GM19023 (cell line): Measurements from ENCODE around the gene SAPCD2.

Experiments used
- ATAC-seq: cut with Tn5 transposase; IDR thresholded peaks from one replicate; pipeline ENCODE4 v1.9.1; 2021; ENCODE audit warnings: mild to moderate bottlenecking, moderate library complexity; ENCODE audit not compliant: unreplicated experiment

Gene SAPCD2

DNA sequence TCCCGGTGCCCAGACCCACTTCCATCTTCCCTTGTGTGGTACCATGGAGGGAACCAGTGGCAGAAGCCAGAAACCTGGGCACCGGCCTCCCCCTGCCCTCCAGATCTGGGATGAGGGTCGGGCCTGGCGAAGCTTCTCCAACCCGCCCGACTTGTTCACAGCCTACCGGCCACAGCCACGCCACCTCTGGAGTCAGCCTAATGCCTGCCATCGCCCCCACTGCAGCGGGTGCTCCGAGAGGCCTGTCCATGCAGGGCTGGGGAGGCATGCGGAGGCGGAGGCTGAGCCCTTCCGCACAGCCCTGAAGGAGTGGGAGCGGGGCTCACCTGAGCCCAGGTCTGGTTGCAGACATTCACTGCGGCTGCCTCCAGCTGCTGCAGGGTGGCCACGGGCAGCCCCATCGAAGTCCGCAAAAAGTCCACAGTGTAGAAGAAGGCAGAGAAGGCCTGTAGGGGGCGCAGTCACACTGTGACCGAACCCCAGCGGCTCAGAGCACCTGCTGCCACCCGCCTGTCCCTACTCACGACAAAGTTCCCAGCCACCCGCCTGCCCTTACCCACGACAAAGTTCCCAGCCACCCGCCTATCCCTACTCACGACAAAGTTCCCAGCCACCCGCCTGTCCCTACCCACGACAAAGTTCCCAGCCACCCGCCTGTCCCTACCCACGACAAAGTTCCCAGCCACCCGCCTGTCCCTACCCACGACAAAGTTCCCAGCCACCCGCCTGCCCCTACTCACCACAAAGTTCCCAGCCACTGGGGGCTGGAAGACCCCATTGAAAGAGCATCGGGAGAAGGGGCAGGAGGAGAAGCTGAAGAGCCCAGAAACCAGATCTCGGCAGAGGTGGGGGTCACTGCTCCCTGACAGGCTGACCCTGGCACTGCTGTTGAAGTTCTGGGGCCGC, 20.6 kb downstream of the SAPCD2 start:
- ATAC-seq: no peak

- no peak for ATAC-seq
Observed at GRCh38 chr9:137048655-137049543, 21.5 kb downstream of the SAPCD2 start.

DNA sequence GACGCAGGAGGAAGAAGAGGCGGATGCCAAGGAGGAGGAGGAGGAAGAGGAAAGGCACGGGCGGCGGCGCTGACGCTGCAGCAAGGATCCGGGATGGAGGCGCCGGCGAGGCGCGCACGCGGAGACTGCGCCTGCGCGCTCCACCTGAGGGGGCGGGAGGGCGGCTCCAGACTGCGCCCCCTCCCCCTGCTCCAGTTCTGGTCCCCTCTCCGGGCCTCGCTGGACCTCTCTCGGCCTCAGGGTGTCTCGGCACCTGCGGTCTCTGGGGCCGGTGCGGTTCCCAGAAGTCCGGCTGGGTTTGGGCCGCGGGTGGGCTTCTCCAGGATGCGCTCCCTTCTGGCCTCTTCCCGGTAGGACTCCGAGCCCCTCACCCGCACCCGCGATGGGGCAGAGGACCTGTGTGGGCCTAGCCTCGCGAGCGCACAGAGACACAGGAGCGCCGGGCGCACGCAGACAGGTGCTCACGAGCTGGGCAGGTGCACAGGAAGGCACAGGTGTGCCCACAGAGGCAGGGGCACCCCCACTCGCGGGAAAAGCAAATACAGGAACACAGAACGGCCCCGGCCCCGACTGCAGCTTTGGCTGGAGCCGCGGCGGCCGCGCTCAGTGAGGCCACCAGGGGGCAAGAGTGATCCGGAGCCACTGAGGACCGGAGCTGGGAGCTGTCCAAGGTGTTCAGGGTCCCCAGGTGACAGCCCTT, 24.1 kb downstream of the SAPCD2 start, which contains the start of gene NPDC1:
NPDC1 (minus strand) TSS at position 90 of the 700 bp plus-strand sequence. CDS start 188 bp downstream, outside the sequence.
- ATAC-seq: no peak

GRCh38 chr9:137045294-137046087, 24.9 kb downstream of the SAPCD2 start:
- no peak for ATAC-seq

DNA sequence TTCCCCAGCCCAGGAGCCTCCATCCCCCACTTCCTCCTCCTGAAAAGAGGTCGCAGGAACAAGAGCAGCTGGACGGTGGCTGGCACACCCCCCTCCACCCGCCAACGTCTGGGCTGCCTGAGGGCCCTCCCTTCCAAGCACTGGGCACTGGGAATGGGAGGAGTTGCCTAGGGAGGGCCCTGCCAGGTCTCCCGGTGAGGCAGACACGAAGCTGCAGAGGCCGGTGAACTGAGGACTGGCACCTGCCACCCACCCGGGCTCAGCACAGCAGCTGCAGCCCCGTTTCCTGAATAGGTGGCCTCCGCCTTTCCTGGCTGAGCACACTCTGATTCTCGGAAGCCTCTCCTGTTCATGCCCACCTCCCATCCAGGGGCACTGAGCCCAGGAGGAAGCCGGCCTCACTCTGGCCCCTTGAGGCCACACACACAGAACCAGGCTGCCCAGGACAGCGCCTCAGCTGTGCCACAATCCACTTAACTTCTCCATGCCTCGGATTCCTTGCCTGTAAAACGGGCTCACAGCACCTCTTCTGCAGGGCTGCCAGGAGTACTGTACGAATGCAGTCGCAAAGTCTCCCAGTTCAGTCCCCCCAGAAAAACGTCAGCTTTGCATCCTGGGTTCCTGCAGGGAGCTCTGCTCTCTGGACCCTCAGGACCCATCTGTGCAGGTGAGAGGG, 25.7 kb downstream of the SAPCD2 start:
- ATAC-seq: no peak

GRCh38 chr9:137044037-137044436, 26.3 kb downstream of the SAPCD2 start:
- no peak for ATAC-seq

DNA sequence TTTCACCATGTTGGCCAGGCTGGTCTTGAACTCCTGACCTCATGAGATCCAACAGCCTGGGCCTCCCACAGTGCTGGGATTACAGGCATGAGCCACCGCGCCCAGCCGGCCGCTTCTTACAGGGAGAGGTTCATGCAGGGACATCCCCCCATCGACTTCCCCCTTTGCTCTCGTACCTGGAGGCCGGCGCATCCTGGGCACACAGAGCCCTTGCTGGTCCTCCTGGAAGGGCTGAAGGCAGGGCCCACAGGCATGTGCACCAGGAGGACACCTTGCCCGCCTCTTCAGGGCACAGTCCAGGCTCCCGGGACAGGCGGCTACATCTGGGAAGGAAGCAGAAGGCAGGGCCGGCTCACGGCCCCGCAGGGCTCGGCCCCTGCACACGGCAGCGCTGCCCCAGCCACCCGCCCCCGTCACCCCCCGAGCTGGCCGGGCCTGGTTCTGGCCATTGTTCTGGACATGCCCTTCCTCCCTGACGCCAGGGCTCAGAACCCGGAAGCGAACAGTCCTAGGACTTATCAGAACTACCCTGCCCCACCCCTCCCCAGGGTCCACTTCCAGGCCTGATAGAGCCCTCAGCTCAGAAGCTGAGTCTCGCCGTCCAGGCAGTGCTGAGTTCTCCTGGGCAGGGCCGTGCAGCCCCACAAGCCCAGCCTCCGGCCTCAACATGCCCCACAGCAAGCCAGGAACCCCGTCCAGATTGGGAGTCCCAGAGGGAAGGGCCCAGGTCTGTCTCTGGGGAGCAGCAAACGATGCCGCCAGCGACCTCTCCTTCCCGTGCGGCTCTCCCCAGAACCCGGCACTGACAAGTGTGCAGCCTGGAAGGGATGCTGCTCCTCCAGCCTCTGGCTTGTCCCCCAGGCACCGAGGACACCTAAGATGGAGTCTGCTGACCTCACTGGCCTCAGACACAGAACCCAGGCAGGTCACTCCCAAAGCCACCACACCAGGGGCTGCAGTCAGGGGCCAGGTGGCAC, 27.3 kb downstream of the SAPCD2 start:
- ATAC-seq: no peak

- no peak for ATAC-seq
Observed at GRCh38 chr9:137041124-137041523, 29.2 kb downstream of the SAPCD2 start.

- no peak for ATAC-seq
Observed at GRCh38 chr9:137040568-137040967, 29.8 kb downstream of the SAPCD2 start.

DNA sequence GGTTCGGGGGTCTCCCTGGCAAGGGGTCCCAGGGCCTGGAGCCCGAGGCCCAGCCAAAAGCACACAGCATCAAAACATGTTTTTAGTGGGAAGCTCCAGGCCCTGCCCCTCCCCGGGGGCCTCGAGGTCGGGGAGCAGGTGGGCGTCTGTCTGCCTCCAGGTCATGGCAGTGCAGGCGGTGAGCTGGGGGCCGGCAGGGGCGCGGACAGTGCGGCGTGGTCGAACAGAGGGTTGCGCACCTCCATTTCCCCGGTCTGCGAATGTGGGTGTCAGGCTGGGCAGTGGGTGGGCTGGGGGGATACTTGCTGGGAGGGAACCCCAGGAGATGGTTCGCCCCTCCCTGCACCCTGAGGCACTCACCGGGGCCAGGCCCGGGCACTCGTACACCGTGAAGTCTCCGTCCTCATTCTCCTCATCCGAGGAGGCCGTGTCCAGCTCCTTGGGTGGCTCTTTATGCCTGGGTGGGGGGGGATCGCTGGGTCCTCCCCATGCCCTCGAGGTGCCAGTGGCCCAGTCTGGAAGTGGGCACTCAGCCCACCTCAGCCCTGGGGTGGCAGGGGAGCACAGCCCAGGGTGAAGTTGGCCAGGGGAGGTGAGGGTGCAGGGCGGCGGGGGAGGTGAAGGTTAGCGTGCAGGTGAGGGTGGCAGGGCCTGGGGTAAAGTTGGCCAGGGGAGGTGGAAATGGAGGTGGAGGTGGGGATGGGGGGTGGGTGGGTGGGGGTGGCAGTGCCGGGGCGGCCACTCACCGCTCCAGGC, 30.6 kb downstream of the SAPCD2 start:
- ATAC-seq: no peak

- no peak for ATAC-seq
Observed at GRCh38 chr9:137038916-137039315, 31.4 kb downstream of the SAPCD2 start.

DNA sequence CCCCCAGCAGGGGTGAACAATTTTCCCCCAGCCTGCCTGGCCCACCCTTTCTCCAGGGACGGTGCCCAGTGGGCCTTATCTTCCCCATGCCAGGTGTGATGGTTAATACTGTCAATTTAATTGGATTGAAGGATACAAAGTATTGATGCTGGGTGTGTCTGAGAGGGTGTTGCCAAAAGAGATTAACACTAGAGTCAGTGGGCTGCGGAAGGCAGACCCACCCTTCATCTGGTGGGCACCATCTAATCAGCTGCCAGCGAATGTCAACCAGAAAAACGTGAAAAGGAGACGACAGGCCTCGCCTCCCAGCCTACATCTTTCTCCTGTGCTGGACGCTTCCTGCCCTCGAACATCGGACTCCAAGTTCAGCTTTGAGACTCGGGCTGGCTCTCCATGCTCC, 32.9 kb downstream of the SAPCD2 start:
- ATAC-seq: no peak

GRCh38 chr9:137037035-137037434, 33.3 kb downstream of the SAPCD2 start:
- ATAC-seq: no peak

GRCh38 chr9:137035937-137036336, 34.4 kb downstream of the SAPCD2 start:
- no peak for ATAC-seq

DNA sequence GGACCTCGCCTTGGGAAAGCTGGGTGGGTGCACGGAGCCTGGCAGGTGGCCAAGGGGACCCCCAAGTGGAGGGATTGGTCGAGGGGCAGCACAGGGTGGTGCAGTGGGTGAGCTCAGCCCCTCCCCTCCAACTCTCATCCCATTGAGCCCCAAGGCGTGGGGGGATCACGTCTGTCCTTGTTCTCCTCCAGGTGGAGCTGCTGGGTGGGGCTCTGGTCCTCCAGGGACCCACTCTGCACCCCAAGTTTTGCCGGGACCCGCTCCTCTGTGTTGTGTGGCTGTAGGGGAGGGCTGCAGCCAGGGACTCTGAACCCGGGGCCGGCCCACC, 34.9 kb downstream of the SAPCD2 start:
- ATAC-seq: no peak

DNA sequence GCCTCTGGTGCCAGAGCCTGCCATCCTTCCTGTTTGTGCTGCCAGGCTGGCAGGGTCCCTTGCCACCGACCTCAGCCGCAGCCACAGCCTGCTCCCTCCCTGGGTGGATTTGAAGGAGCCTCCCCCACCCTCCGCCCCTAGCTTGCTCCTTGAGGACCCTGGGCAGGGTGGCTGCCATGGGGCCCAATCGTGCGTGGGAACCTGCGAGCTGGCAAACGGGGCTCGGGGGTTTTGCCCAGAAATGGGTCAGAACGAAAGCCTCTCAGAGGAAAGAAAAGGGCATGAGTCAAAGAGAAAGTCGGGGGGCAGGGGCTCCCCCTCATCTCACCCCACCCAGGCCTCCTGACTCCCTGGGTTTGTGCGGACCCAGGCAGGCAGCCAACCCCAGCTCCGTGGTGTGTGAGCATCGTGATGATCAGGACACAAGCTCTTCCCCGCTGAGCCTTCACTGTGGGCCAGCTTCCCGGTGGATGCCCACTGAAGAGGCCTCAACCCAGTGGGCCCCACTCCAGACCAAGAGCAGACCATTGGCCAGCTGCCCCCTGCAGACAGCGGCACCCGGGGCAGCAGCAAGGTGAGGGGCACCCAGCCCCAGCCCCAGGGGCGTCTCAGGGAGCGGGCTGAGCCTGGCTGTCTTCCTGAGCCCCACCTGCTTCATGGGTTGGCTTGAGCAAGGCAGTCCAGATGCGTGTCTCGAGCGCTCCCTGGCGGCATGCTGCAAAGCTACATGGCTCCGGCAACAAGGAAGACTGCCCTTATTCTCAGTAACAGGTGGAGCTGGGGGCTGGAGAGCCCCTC, 35.4 kb downstream of the SAPCD2 start:
- peak; percentile 63 for ATAC-seq

DNA sequence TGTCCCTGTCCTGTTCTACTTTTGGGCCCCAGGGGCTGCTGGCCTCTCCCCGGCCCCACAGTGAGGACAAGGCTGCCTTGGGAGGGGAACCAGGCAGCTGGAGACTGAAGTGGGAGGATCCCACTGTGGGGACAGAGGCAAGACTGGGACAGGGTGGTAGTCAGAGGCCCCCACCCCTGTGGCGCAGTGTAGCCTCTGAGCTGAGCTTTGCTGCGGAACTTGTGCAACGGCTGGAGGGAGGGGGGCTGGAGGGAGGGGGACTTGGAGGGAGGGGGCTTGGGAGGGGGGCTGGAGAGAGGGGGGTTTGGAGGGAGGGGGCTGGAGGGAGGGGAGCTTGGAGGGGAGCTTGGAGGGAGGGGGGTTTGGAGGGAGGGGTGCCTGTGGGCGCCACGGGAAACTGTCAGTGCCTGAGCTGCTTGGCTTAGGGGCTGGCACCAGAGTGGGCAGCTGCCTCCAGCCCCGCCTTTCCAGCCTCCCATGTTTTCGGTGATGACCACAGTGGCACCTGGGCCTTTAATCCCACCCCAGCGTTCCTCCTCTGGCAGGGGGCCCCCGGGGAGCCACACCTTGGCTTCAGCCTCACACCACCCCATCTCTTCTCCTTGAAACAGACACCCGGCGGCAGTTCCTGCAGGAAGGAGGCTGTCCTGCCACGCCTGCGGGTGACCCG, 36.2 kb downstream of the SAPCD2 start:
- ATAC-seq: no peak
